T47D (cell line): ENCODE results near the gene ZNF425.
"Not testable (repeated sequence)": the region's sequence is repeated elsewhere in the genome, so short reads cannot be mapped to it uniquely, and the experiment has no call there.

ENCODE experiments used
- DNase-seq, 2 experiments: peaks; one replicate each; pipeline versions ENCODE4 v3.0.0 to v3.0.0-alpha.2; 2011 to 2012; ENCODE audit warnings: low read depth in 1 of 2, low spot score in 1 of 2
- JUND ChIP-seq: IDR thresholded peaks from 2 replicates; pipeline ENCODE4 v1.6.1; 2012; ENCODE audit warnings: low read depth
- in situ Hi-C: cut with HindIII; loops from 2 replicates; pipeline ENCODE4 v1.10.0; 2016; ENCODE audit warnings: low sequenced_read_pairs, low pct_unique_long_range_greater_than_20kb

Gene ZNF425

DNA sequence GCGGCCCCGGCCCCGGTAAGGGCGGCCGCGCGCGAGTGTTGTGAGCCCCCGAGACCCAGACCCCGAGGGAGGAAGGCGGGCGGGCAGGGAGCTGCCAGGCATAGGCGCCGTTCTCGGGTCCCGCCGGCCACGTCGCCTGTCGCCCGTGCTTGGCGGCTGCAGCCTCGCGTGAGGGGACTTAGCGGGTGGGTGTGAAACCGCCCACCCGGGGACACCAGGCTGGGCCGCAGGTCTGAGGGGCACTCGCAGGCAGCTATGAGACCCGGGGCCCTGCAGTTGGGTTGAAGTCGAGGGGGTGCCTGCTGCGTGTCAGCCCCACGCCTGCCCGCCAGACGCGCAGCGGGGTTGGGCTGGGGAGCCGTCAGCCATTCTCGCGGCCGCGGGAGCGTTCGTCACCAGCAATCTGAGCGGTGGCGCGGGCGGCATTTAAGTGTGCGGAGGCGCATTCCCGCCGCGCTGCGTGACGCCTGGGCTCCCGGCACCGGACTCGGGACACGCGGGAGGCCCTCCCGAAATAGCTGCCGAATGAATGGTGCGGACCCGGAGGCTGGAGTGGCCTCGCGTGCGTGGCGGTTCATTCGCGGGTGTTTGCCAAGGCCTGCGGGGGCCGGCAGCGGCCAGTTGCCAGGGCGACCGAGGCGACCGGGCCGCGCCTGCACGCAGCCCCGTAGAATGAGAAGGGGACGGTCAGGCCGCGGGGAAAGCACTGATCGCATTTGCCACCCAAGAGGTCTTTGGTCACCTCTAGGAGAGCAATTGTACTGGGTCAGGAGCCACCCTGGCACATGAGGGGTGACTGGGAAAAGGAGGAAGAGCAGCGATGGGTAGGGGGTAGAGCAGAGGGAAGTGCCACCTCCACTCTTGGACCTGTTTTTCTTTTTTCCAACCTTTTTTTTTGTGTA lies 21.9 kb upstream of the ZNF425 start:
- peak; percentile 39 to 49 for DNase-seq
- TF ChIP-seq JUND, result no peak
- in situ Hi-C loops, result no loop called here

DNA sequence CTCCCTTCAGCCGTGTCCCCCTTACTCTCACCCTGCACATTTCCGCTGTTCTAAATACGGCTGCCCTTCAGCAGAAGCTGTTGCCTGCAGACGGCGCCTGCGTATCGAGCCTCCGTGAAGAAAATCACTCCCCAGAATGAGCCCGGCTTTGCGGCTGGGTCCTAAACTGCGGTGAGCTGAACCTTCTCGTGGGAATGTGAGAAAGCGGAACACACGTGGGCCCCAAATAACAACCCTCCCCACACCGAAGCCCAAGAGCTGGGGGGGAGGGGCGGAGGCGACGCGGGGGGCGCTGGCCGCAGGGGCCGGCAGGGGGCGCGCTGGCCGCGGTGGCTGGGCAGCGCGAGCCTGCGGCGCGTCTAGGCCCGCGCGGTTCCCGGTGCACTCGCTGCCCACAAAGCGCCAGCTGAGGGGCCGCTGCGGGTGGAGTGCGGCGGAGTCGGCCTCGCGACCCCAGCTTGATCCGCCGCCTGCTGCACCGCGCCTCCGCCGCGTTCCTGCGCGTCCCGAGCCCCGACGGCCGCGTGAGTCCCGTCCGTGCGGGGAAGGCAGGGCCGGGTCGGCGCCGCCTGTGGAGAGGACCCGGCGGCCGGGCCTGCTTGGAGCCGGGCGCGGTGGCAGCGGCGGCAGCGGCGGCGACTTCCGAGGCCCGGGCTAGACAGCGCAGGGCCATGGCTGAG lies 21.1 kb upstream of the ZNF425 start, which contains the start of gene ZNF398:
ZNF398 (plus strand) TSS at position 382 of the 680 bp plus-strand sequence; CDS start at position 672, 290 bp downstream.
- in situ Hi-C loops, result no loop called here
- DNase-seq, result peak; percentile 70 to 79
- TF ChIP-seq JUND, result no peak

DNA sequence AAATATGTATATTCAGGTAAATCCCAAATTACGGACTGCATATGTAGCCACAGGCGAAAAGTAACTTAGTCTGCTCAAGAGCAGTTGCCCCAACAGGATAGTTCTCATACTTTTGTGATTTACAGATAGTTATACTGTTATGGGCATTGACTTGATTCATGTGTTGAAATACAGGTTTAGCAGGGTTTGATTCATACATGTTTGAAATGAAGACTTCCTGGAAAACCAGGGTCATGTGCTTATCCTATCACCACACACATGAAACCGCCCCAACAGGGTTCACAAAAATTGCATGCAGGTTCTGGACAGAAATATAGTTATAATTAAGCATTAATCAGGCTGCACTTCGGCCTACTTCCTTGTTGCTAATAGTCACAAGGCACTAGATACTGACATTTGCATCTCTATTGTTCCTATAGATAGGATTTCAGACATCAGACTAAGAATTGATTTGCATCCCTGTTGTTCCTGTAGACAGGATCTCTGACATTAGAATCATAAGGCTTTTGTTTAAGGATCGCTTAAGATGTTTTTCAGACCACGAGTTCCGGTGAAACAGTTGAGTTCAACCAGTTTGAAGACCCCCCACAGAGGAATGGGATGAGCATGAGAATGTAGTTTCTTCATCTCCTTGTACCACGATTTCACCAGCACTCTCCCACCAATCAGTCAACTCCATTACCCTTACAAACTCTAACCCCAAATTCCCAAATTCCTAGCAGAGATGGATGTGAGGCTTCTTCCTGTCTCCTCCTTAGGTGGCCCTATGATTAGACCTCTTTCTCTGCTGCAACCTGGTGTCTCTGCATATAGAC lies 19.1 kb upstream of the ZNF425 start:
- TF ChIP-seq JUND, result no peak
- in situ Hi-C loops, result no loop called here
- peak; percentile 35 to 92 for DNase-seq

DNA sequence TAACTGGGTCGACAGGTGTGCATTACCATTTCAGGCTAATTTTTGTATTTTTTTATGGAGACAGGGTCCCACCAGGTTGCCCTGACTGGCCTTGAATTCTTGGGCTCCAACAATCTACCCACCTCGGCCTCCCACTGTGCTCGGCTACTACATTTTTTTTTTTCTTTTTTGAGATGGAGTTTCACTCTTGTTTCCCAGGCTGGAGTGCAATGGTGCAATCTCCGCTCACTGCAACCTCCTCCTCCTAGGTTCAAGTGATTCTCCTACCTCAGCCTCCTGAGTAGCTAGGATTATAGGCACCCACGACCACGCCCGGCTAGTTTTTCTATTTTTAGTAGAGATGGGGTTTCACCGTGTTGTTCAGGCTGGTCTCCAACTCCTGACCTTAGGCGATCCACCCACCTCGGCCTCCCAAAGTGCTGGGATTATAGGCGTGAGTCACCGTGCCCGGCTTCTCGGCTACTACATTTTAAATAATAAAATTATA lies 18.4 kb upstream of the ZNF425 start:
- DNase-seq, in situ Hi-C loops: not testable (repeated sequence)

DNA sequence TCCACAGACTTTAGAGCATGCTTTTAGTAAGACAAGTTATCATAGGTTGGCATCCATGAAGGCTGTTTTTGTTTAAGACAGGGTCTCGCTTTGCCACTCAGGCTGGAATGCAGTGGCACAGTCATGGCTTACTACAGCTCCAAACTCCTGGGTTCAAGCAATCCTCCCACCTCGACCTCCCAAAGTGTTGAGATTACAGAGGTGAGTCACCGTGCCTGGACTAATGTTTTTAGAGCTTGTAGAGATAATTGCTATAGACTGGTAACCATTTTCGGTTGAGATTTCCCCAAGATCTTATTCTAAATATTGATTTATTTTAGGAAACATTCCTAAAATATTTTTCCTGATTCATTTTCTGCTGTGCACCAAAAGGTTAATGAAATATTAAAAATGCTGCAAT lies 15.8 kb upstream of the ZNF425 start:
- TF ChIP-seq JUND, result no peak
- no peak for DNase-seq
- in situ Hi-C loops, result no loop called here

DNA sequence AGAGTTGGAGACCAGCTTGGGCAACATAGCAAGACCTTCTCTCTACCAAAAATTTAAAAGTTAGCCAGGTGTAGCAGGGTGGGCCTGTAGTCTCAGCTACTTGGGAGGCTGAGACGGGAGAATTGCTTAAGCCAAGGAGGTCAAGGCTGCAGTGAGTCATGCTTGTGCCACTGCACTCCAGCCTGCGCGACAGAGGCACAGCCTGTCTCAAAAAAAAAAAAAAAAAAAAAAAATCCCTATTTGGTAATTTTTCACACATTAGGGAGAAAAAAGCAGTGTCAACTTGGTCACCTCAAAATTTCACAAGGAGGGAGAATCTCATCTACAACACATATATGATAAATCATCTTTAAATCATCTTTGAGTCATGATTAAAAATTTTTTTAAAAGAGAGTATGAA lies 14.7 kb upstream of the ZNF425 start:
- no peak for DNase-seq
- no peak for TF ChIP-seq JUND
- in situ Hi-C loops, result no loop called here

DNA sequence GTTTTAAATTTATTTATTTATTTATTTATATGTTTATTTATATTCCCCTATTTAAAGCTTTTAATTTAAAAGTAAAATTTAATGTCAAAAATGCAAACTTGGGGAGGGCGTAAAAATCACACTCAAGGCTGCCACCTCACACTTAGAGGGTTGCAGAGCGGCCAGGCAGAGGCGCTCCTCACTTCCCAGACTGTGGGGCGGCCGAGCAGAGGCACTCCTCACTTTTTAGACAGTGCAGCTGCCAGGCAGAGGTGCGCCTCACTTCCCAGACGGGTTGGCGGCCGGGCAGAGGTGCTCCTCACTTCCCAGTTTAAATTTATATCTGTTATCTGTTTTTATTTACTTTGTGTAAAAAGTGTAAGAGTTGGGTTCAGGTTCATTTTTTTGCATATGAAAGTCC lies 10.0 kb upstream of the ZNF425 start:
- no peak for TF ChIP-seq JUND
- DNase-seq, result no peak
- in situ Hi-C loops, result no loop called here

DNA sequence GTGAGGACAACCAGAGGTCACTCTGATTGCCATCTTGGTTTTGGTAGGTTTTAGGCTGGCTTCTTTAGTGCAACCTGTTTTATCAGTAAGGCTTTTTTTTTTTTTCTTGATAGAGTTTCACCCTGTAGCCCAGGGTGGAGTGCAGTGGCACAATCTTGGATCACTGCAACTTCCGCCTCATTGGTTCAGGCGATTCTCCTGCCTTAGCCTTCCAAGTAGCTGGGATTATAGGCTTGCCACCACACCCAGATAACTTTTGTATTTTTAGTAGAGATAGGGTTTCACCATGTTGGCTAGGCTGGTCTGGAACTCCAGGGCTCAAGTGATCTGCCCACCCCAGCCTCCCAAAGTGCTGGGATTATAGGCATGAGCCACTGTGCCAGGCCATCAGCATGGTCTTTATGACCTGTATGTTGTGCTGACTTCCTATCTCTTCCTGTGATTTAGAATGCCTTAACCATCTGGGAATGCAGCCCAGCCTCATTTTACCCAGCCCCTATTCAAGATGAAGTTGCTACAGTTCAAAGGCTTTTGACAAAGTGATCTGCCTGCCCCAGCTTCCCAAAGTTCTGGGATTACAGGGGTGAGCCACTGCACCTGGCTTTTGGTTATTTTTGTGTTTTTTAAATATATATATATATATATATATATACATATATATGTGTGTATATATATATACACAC lies 7.0 kb upstream of the ZNF425 start:
- no peak for TF ChIP-seq JUND
- no peak for DNase-seq
- in situ Hi-C loops, result no loop called here

DNA sequence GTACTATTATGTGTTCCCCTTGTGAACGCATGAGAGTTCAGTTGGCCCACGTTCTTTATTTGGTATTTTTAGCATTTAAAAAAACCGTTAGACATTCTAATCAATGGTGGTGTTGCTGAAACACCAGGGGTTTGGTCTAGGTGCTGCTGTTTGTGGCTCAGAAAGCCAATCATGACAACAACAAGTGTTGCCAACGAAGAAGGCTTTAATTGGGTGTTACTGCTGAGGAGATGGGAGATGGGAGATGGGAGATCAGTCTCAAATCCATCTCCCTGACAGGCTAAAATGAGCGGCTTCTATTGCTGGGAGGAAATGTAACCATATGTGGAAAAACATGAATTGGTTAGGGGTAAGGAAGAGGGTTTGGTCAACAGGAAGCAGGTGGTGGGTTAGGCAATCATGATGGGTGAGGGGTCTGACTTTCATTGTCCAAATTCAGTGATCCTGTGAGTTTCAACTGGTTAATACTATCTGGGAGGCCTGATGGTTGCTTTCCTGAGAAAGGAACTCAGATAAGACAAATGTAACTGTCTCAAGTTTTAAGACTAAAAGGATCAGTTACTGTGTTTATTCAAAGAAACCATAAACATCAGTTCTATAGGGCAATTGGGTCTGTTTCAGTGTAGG lies 4.6 kb upstream of the ZNF425 start:
- TF ChIP-seq JUND, result no peak
- in situ Hi-C loops, result no loop called here
- no peak for DNase-seq

DNA sequence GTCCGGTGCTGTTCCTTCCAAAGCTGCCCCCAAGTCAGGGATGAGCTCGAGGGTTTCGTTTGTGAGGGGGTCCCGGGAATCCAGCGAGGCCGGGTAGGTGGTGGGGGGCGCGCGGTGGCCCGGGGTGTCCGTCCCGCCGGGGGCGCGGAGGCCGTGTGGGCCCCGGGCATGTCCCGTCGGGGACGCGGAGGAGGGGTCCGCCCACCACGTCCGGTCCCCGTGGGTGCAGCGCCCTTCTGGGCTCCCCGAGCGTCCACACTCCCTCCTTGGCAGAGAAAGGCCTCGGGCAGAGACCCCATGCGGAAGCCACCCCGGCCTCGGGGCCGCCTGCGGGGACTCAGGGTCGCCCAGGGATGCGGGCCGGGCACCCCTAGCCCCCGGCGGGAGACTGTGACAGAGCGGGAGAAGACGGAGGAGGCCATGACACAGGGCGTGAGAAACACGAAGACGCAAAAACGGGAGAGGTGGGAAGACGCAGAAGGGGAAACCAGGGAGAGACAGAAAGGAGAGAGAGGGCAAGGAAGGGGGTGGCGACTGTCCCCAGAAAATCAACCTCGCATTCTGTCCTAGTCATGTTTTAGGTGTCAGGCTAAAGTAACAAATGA lies 640 bp upstream of the ZNF425 start:
- no peak for TF ChIP-seq JUND
- in situ Hi-C loops, result no loop called here
- peak in 1 of 2 experiments; percentile 27 for DNase-seq

DNA sequence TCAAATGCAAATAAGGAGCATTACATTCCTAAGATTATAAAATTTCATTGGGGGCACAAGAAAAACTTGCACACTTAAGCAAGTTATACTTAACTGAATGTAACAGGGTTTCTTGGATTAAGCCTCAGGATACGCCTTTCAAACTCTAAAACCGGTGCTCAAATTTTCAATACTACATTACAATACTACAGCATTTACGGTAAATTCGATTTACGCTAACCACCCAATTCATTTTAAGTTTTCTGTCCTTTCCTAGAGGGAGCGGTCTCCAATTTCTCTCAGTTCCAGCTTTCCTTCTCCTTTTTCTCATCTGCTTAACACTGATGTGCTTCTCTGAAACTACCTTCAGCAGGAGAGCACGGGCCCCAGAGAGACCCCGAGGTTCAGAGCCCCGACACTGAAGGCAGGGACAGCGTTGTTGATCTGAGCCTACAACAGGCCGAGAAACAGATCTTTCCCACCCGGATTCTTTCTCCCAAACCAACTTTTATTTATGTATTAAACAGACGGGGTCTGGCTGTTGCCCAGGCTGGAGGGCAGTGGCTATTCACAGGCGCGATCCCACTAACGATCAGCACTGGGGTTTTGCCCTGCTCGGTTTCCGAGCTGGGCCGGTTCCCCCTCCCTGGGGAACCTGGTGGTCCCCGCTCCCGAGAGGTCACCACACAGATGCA lies 798 bp downstream of the ZNF425 start:
- no peak for TF ChIP-seq JUND
- in situ Hi-C loops, result no loop called here
- DNase-seq, result no peak
